Keratinocyte (primary cell): Measurements from ENCODE around the gene IKBIP.

Experiments used
- EZH2 ChIP-seq: IDR thresholded peaks from one replicate; pipeline ENCODE4 v1.6.1; 2012; ENCODE audit warnings: inconsistent platforms, mild to moderate bottlenecking, low read length, moderate library complexity
- TF ChIP-seq, protein P1 (sequence below), 3 experiments: IDR thresholded peaks in 1 of 3; conservative IDR thresholded peaks in 1 of 3; optimal IDR thresholded peaks in 1 of 3; 2 replicates in 2 of 3; 3 replicates in 1 of 3; pipeline versions ENCODE3 to v1.5.1; 2011; ENCODE audit warnings: low read length in 3 of 3, mild to moderate bottlenecking in 3 of 3, moderate library complexity in 2 of 3, control low read depth in 1 of 3, inconsistent platforms in 1 of 3; ENCODE audit not compliant: insufficient read depth in 2 of 3; ENCODE audit errors: extremely low read depth in 1 of 3

DNA sequence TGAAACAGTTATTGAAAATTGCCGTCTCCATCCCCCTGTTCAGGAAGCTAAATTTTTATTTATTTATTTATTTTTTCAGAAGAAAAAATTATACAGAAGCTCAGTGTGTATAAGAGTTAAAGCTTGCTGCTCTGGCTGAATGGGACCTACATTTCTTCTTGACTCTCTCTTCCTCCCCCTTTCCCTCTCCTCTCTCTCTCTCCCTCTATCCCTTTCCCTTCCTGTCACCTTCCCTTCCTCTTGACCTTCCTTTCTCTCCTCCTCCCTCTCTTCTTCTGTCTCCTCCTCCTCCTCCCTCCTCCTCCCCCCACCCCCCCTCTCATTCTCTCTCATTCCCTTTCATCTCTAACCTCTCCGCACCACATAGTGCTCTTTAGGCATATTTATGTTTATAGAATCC, 39.6 kb upstream of the IKBIP start:
- TF ChIP-seq, protein P1, sequence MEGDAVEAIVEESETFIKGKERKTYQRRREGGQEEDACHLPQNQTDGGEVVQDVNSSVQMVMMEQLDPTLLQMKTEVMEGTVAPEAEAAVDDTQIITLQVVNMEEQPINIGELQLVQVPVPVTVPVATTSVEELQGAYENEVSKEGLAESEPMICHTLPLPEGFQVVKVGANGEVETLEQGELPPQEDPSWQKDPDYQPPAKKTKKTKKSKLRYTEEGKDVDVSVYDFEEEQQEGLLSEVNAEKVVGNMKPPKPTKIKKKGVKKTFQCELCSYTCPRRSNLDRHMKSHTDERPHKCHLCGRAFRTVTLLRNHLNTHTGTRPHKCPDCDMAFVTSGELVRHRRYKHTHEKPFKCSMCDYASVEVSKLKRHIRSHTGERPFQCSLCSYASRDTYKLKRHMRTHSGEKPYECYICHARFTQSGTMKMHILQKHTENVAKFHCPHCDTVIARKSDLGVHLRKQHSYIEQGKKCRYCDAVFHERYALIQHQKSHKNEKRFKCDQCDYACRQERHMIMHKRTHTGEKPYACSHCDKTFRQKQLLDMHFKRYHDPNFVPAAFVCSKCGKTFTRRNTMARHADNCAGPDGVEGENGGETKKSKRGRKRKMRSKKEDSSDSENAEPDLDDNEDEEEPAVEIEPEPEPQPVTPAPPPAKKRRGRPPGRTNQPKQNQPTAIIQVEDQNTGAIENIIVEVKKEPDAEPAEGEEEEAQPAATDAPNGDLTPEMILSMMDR (optimal IDR thresholded peaks at IDR 0.05 in 1 of 3, IDR thresholded peaks at IDR 0.05 in 1 of 3, conservative IDR thresholded peaks at IDR 0.05 in 1 of 3; ENCODE audit: extremely low read depth in 1 of 3, insufficient read depth in 2 of 3, low read length in 3 of 3) = no peak
- TF ChIP-seq EZH2 = no peak
